SK-N-SH (cell line): ENCODE data around the gene RUSC2. TPM values are rescaled to one million over a fixed set of nuclear protein-coding genes. Genes with fewer than 3 reads are reported as not detected.

Experiments
- CTCF ChIA-PET: fragments of 300-600, 350-600 bp; formaldehyde crosslinking; extraction: SDS; loops from one replicate; lab custom pipeline; 2021; lab: Yijun Ruan, JAX
- POLR2A ChIA-PET: fragments of 350-600 bp; sonication (Branson Sonifier 250); formaldehyde crosslinking; extraction: SDS; loops from one replicate; lab custom pipeline; 2020; ENCODE audit warnings: antibody characterized with exemption, inconsistent platforms; lab: Yijun Ruan, JAX
- DNase-seq: peaks from one replicate; pipeline ENCODE4 v3.0.0; 2012
- H2AFZ ChIP-seq: fragments of 200-600 bp; sonication (generic); 2 replicates; pipeline ENCODE4 v1.8.1; 2016; ENCODE audit warnings: antibody characterized with exemption, mild to moderate bottlenecking, low read depth
- H3F3A ChIP-seq: fragments of 200-600 bp; sonication (generic); replicated peaks from 2 replicates; pipeline ENCODE3; 2016; ENCODE audit warnings: antibody characterized with exemption, mild to moderate bottlenecking; ENCODE audit not compliant: insufficient read depth
- H3K27ac ChIP-seq, 2 experiments: fragments of 200-500 bp in 1 of 2; fragments of 200-600 bp in 1 of 2; sonication (Bioruptor generic) in 1 of 2; sonication (generic), shearing (Covaris generic) in 1 of 2; 2 replicates each; pipeline versions ENCODE4 v1.5.1 to v1.6.1; 2014 to 2016; ENCODE audit warnings: low read depth in 2 of 2, inconsistent platforms in 1 of 2, low read length in 1 of 2, mild to moderate bottlenecking in 1 of 2, mixed read lengths in 1 of 2
- H3K27me3 ChIP-seq: fragments of 200-600 bp; sonication (generic), shearing (Covaris generic); 2 replicates; pipeline ENCODE4 v1.6.1; 2016; ENCODE audit warnings: mixed run types; ENCODE audit not compliant: insufficient read depth
- H3K36me3 ChIP-seq, 2 experiments: fragments of 200-500 bp in 1 of 2; fragments of 200-600 bp in 1 of 2; sonication (Bioruptor generic) in 1 of 2; sonication (generic) in 1 of 2; replicated peaks in 1 of 2; 2 replicates each; pipeline versions ENCODE3 to v1.5.1; 2014 to 2016; ENCODE audit warnings: low read length in 1 of 2, mild to moderate bottlenecking in 1 of 2; ENCODE audit not compliant: insufficient read depth in 2 of 2, control insufficient read depth in 1 of 2
- H3K4me1 ChIP-seq, 2 experiments: fragments of 200-500 bp in 1 of 2; fragments of 200-600 bp in 1 of 2; sonication (Bioruptor generic) in 1 of 2; sonication (generic), shearing (Covaris generic) in 1 of 2; 2 replicates each; pipeline versions ENCODE4 v1.5.1 to v1.6.1; 2014 to 2016; ENCODE audit warnings: low read depth in 1 of 2, low read length in 1 of 2, mixed run types in 1 of 2; ENCODE audit not compliant: insufficient read depth in 2 of 2, control insufficient read depth in 1 of 2
- H3K4me2 ChIP-seq: fragments of 200-600 bp; sonication (generic), shearing (Covaris generic); 2 replicates; pipeline ENCODE4 v1.6.1; 2017; ENCODE audit warnings: mixed run types
- H3K4me3 ChIP-seq, 2 experiments: fragments of 200-500 bp in 1 of 2; fragments of 200-600 bp in 1 of 2; sonication (Bioruptor generic) in 1 of 2; sonication (generic), shearing (Covaris generic) in 1 of 2; 2 replicates each; pipeline versions ENCODE4 v1.5.1 to v1.8.1; 2014 to 2016; ENCODE audit warnings: low read depth in 2 of 2, inconsistent platforms in 1 of 2, low read length in 1 of 2, mild to moderate bottlenecking in 1 of 2, mixed read lengths in 1 of 2, moderate library complexity in 1 of 2
- H3K79me2 ChIP-seq: fragments of 200-600 bp; sonication (generic); 2 replicates; pipeline ENCODE4 v1.8.1; 2017; ENCODE audit warnings: mild to moderate bottlenecking; ENCODE audit not compliant: insufficient read depth
- H3K9ac ChIP-seq: fragments of 200-600 bp; sonication (generic); 2 replicates; pipeline ENCODE4 v1.6.1; 2017; ENCODE audit warnings: mixed run types
- H3K9me2 ChIP-seq: fragments of 200-600 bp; sonication (generic); 2 replicates; pipeline ENCODE4 v1.6.1; 2017; ENCODE audit warnings: mixed run types
- H3K9me3 ChIP-seq: fragments of 200-600 bp; sonication (generic); 2 replicates; pipeline ENCODE4 v1.6.1; 2017; ENCODE audit warnings: mixed run types, mild to moderate bottlenecking, moderate library complexity
- H4K20me1 ChIP-seq: fragments of 200-600 bp; sonication (generic); 2 replicates; pipeline ENCODE4 v1.6.1; 2017; ENCODE audit warnings: mild to moderate bottlenecking, mixed run types; ENCODE audit not compliant: insufficient read depth
- ELF1 ChIP-seq: IDR thresholded peaks from 2 replicates; pipeline ENCODE4 v1.4.0; 2012
- FOXJ3 ChIP-seq: sonication (generic); formaldehyde crosslinking; IDR thresholded peaks from 2 replicates; pipeline ENCODE4 v1.5.1; 2020; ENCODE audit warnings: mild to moderate bottlenecking, missing genetic modification reagents
- FOXM1 ChIP-seq: IDR thresholded peaks from 2 replicates; pipeline ENCODE4 v1.4.0; 2012; ENCODE audit warnings: low read depth, mild to moderate bottlenecking
- MEF2A ChIP-seq: IDR thresholded peaks from 2 replicates; pipeline ENCODE4 v1.4.0; 2012; ENCODE audit warnings: low read depth, borderline replicate concordance
- MXI1 ChIP-seq: IDR thresholded peaks from 2 replicates; pipeline ENCODE4 v1.6.1; 2012; ENCODE audit warnings: mild to moderate bottlenecking, low read depth, low read length, improper control_type of control experiment
- NRF1 ChIP-seq: IDR thresholded peaks from 2 replicates; pipeline ENCODE4 v1.6.1; 2012; ENCODE audit warnings: low read depth, mild to moderate bottlenecking, low read length
- POLR2AphosphoS5 ChIP-seq: IDR thresholded peaks from 2 replicates; pipeline ENCODE4 v1.6.1; 2012; ENCODE audit warnings: low read depth, low read length
- RXRA ChIP-seq: IDR thresholded peaks from 2 replicates; pipeline ENCODE4 v1.4.0; 2012; ENCODE audit warnings: low read depth, mild to moderate bottlenecking, borderline replicate concordance
- TCF12 ChIP-seq: IDR thresholded peaks from 2 replicates; pipeline ENCODE4 v1.4.0; 2012
- TEAD4 ChIP-seq: IDR thresholded peaks from 2 replicates; pipeline ENCODE4 v1.4.0; 2012; ENCODE audit warnings: mild to moderate bottlenecking, borderline replicate concordance; ENCODE audit not compliant: insufficient read depth
- YY1 ChIP-seq: IDR thresholded peaks from 2 replicates; pipeline ENCODE4 v1.4.0; 2012; ENCODE audit warnings: low read depth, mild to moderate bottlenecking
- WGBS: methylation state at CpG from one replicate; pipeline ENCODE4 v1.1.6; 2017; ENCODE audit warnings: low lambda C conversion rate; 5-methylcytosine and 5-hydroxymethylcytosine counted together
- polyA plus RNA-seq, 3 experiments: library from polyadenylated mRNA; depleted of rRNA; stranded (reverse); fragments of >200 nt; gene quantifications; 2 replicates each; pipeline ENCODE4 v1.2.3, GENCODE V29; 2012
- TF ChIP-seq, protein P1 (sequence below): IDR thresholded peaks from 2 replicates; pipeline ENCODE4 v1.4.0; 2012; ENCODE audit warnings: low read depth, borderline replicate concordance
- TF ChIP-seq, protein P2 (sequence below): IDR thresholded peaks from 2 replicates; pipeline ENCODE4; 2012
- TF ChIP-seq, protein P3 (sequence below): fragments of 150-350 bp; IDR thresholded peaks from 2 replicates; pipeline ENCODE4 v1.6.1; 2016; ENCODE audit warnings: mild to moderate bottlenecking, low read depth, low read length
- TF ChIP-seq, protein P4 (sequence below): IDR thresholded peaks from 2 replicates; pipeline ENCODE4 v1.4.0; 2012; ENCODE audit warnings: low read depth, borderline replicate concordance

RUSC2 gene
- polyA plus RNA-seq, 1 of the 3 experiments (the other 2 are of a cell fraction): 14.5 TPM

DNA sequence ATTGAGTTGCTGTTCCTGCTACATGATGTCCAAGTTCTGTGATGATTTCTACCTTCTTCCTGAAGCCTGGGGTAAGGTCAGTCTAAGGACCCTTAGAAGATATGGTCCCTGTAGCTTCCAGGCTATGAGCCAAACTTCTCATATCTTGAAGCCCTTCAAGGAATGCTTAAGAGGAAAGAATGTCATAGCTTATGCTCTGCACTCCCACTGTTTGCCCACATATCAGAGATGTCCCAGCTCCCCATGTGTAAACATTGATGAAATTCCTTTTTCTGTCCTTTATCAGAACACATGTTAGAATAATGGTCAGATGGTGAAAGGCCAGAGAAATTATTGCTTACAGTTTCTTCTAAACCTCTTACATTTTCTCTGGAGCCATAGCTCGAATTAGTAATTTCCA is 41.4 kb upstream of the RUSC2 start (continued):
- TF ChIP-seq, protein P1, sequence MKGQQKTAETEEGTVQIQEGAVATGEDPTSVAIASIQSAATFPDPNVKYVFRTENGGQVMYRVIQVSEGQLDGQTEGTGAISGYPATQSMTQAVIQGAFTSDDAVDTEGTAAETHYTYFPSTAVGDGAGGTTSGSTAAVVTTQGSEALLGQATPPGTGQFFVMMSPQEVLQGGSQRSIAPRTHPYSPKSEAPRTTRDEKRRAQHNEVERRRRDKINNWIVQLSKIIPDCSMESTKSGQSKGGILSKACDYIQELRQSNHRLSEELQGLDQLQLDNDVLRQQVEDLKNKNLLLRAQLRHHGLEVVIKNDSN: no peak
- TF ChIP-seq YY1 (no peak), MEF2A (no peak)

DNA sequence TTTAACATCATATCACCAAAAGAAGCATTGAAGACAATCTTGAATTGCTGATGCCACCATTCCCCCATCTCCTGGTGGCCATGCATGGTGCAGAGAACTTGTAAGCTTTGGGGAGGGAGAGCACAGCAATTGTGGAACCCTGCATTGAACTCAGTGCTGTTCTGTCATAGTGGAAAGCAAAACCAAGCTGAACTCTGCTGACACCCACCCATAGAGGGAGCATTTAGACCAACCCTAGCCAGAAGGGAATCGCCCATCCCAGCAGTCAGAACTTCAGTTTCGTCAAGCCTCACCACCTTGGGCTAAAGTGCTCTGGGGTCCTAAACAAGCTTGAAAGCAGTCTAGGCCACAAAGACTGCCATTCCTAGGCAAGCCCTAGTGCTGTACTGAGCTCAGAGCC is 37.4 kb upstream of the RUSC2 start:
- H3K9ac ChIP-seq: no peak overlapping the region
- no peaks in the 10 kb centered on the region for H3K79me2 ChIP-seq
- CTCF ChIA-PET: interaction anchor here (0.9 to 1.2 kb wide), 3 partner anchors 24 to 193 kb away, joined by 3 read pairs; no protein-coding TSS in a partner anchor
- no peaks in the 10 kb centered on the region for H3F3A ChIP-seq
- no peaks in the 10 kb centered on the region for H3K9me2 ChIP-seq
- no peak for DNase-seq
- H3K27me3 ChIP-seq: peaks cover 2% of the 10 kb centered on the region; the same call in 1 of the 2 replicates
- no peaks in the 10 kb centered on the region for H3K36me3 ChIP-seq
- no peak overlapping the region for H3K4me3 ChIP-seq
- H3K4me2 ChIP-seq: no peak overlapping the region
- H3K9me3 ChIP-seq: no peaks in the 10 kb centered on the region
- no peak for TF ChIP-seq ELF1
- TF ChIP-seq YY1: no peak
- no peak for TF ChIP-seq TCF12
- TF ChIP-seq FOXM1: no peak
- TF ChIP-seq POLR2AphosphoS5: no peak
- TF ChIP-seq, protein P2, sequence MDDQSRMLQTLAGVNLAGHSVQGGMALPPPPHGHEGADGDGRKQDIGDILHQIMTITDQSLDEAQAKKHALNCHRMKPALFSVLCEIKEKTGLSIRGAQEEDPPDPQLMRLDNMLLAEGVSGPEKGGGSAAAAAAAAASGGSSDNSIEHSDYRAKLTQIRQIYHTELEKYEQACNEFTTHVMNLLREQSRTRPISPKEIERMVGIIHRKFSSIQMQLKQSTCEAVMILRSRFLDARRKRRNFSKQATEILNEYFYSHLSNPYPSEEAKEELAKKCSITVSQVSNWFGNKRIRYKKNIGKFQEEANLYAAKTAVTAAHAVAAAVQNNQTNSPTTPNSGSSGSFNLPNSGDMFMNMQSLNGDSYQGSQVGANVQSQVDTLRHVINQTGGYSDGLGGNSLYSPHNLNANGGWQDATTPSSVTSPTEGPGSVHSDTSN: no peak
- TF ChIP-seq, protein P3, sequence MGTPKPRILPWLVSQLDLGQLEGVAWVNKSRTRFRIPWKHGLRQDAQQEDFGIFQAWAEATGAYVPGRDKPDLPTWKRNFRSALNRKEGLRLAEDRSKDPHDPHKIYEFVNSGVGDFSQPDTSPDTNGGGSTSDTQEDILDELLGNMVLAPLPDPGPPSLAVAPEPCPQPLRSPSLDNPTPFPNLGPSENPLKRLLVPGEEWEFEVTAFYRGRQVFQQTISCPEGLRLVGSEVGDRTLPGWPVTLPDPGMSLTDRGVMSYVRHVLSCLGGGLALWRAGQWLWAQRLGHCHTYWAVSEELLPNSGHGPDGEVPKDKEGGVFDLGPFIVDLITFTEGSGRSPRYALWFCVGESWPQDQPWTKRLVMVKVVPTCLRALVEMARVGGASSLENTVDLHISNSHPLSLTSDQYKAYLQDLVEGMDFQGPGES: no peak
- no peak for TF ChIP-seq FOXJ3
- no peak for TF ChIP-seq NRF1
- TF ChIP-seq RXRA: no peak
- TF ChIP-seq TEAD4: no peak
- no peak for TF ChIP-seq MXI1
- TF ChIP-seq, protein P4, sequence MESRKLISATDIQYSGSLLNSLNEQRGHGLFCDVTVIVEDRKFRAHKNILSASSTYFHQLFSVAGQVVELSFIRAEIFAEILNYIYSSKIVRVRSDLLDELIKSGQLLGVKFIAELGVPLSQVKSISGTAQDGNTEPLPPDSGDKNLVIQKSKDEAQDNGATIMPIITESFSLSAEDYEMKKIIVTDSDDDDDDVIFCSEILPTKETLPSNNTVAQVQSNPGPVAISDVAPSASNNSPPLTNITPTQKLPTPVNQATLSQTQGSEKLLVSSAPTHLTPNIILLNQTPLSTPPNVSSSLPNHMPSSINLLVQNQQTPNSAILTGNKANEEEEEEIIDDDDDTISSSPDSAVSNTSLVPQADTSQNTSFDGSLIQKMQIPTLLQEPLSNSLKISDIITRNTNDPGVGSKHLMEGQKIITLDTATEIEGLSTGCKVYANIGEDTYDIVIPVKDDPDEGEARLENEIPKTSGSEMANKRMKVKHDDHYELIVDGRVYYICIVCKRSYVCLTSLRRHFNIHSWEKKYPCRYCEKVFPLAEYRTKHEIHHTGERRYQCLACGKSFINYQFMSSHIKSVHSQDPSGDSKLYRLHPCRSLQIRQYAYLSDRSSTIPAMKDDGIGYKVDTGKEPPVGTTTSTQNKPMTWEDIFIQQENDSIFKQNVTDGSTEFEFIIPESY: no peak
- H3K4me1 ChIP-seq: no peaks in the 10 kb centered on the region
- 82% methylated on average over 2 of the region's 2 CpGs for WGBS
- H3K27ac ChIP-seq: no peak overlapping the region
- H4K20me1 ChIP-seq: no peaks in the 10 kb centered on the region
- POLR2A ChIA-PET: no interaction called here
- no peak overlapping the region for H2AFZ ChIP-seq
